ENCODE data around the gene BEX1. TPM values are rescaled to one million over a fixed set of nuclear protein-coding genes. Genes with fewer than 3 reads are reported as not detected.
"Not testable (repeated sequence)": the region's sequence is repeated elsewhere in the genome, so short reads cannot be mapped to it uniquely, and the experiment has no call there.

The BEX1 gene
- total RNA-seq (under 1 TPM; 0.44 to 0.53 TPM), total RNA-seq (0 to 2.1 (median 0.52) reads per million in 172 experiments)
- polyA plus RNA-seq (2013, experiment 1 of 2): 0.49 TPM
- 0.19 TPM for polyA plus RNA-seq (2013, experiment 2 of 2)

DNA sequence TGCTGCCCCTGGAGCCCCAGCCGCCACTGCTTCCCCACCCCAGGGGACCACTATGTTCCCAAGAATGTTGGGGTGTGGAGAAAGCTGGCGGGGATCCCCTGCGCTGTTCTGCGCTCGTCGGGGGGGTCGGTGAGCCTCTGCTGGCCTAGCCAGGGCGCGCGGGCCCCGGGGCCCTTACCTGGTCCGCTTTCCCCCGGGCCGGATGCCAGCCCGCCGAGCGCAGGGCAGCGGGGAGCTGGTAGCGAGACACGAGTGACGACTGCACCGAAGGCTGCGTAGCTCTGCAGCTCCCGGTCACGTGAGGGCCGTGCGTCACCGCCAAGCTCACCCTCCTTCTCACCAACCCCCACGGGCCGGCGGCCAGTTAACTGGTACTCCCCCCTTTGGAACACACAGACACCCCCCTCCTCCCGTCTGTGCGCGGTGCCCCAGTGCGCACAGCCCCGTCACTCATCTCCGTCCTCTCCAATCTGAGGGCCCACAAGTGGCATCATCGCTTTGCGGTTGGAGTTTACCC lies at the start of gene BEX1:
BEX1 (minus strand) TSS at position 254 of the 517 bp plus-strand sequence. CDS start 897 bp downstream, outside the sequence.
- H3K9me3 ChIP-seq (ENCODE audit: control insufficient read depth in 1 of 2, insufficient read depth in 1 of 2, low read length in 2 of 2): no peaks in the 10 kb centered on the region
- peak within 1 kb of the TSS; percentile 20 for H3K4me3 Mint-ChIP-seq
- H3K4me1 Mint-ChIP-seq (ENCODE audit: low read depth): no peaks in the 10 kb centered on the region
- H3K27me3 Mint-ChIP-seq: peaks cover 33% of the 10 kb centered on the region
- DNase-seq (peak in 7 of 14 experiments; percentile 0 to 26 (median 5)), ATAC-seq (ENCODE audit: poor library complexity) (no peak)
- H3K27me3 ChIP-seq (ENCODE audit: control insufficient read depth in 1 of 2, insufficient read depth in 2 of 2, low read length in 2 of 2): no peaks in the 10 kb centered on the region
- no peaks in the 10 kb centered on the region for H3K36me3 Mint-ChIP-seq (ENCODE audit: low read depth)
- H3K4me1 ChIP-seq (ENCODE audit: insufficient read depth, low read length): no peaks in the 10 kb centered on the region
- H3K27ac ChIP-seq (ENCODE audit: low read depth in 1 of 2, low read length in 2 of 2): no peak within 1 kb of the TSS
- no peak within 1 kb of the TSS for H3K4me3 ChIP-seq (ENCODE audit: low read length)
- intact Hi-C loops (cut with DNase I, micrococcal nuclease): no loop called here
- H3K36me3 ChIP-seq (ENCODE audit: insufficient read depth, low read length): no peaks in the 10 kb centered on the region
- no peak for TF ChIP-seq CTCF (IDR thresholded peaks at IDR 0.05)
- ChIA-PET POLR2A (no interaction called here), CTCF (no interaction called here)
- no peak within 1 kb of the TSS for H3K27ac Mint-ChIP-seq
- no peaks in the 10 kb centered on the region for H3K9me3 Mint-ChIP-seq

DNA sequence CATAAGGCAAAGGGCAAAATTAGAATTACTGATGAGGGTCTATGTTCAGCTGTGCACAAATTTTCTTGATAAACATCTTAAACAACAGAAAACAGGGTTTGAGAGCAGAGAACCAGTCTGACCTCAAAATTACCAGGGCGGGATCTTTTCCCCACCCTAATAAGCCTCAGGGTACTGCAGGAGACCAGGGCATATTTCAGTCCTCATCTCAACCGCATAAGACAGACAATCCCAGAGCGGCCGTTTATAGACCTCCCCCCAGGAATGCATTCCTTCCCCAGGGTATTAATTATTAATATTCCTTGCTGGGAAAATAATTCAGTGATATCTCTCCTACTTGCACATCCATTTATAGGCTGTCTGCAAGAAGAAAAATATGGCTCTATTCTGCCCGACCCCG lies 45.5 kb upstream of the BEX1 start:
- H3K36me3 Mint-ChIP-seq (ENCODE audit: low read depth); intact Hi-C loops (cut with DNase I, micrococcal nuclease); H3K4me3 ChIP-seq (ENCODE audit: low read length); POLR2A ChIA-PET; H3K4me1 Mint-ChIP-seq (ENCODE audit: low read depth); H3K27ac ChIP-seq (ENCODE audit: low read depth in 1 of 2, low read length in 2 of 2); H3K4me1 ChIP-seq (ENCODE audit: insufficient read depth, low read length); CTCF ChIA-PET; H3K9me3 Mint-ChIP-seq; H3K27me3 ChIP-seq (ENCODE audit: control insufficient read depth in 1 of 2, insufficient read depth in 2 of 2, low read length in 2 of 2); H3K4me3 Mint-ChIP-seq; DNase-seq; H3K27me3 Mint-ChIP-seq; H3K36me3 ChIP-seq (ENCODE audit: insufficient read depth, low read length); ATAC-seq (ENCODE audit: poor library complexity); H3K27ac Mint-ChIP-seq: not testable (repeated sequence)
- peaks cover 0 to 13% of the 10 kb centered on the region in 2 experiments for H3K9me3 ChIP-seq (ENCODE audit: control insufficient read depth in 1 of 2, insufficient read depth in 1 of 2, low read length in 2 of 2)

GRCh38 chrX:103107836-103108235 lies 43.9 kb upstream of the BEX1 start:
- H3K36me3 ChIP-seq (ENCODE audit: insufficient read depth, low read length): no peaks in the 10 kb centered on the region
- intact Hi-C loops (cut with DNase I, micrococcal nuclease): no loop called here
- no peak overlapping the region for H3K27ac Mint-ChIP-seq
- no peak overlapping the region for H3K4me3 ChIP-seq (ENCODE audit: low read length)
- peaks cover 0 to 13% of the 10 kb centered on the region in 2 experiments for H3K9me3 ChIP-seq (ENCODE audit: control insufficient read depth in 1 of 2, insufficient read depth in 1 of 2, low read length in 2 of 2)
- ATAC-seq (ENCODE audit: poor library complexity): no peak
- ChIA-PET CTCF (no interaction called here), POLR2A (no interaction called here)
- H3K4me3 Mint-ChIP-seq: no peak overlapping the region
- TF ChIP-seq CTCF (IDR thresholded peaks at IDR 0.05): no peak
- H3K36me3 Mint-ChIP-seq (ENCODE audit: low read depth): no peaks in the 10 kb centered on the region
- DNase-seq: no peak
- H3K27me3 ChIP-seq (ENCODE audit: control insufficient read depth in 1 of 2, insufficient read depth in 2 of 2, low read length in 2 of 2): no peaks in the 10 kb centered on the region
- H3K4me1 Mint-ChIP-seq (ENCODE audit: low read depth): no peaks in the 10 kb centered on the region
- no peak overlapping the region for H3K27ac ChIP-seq (ENCODE audit: low read depth in 1 of 2, low read length in 2 of 2)
- H3K27me3 Mint-ChIP-seq: no peaks in the 10 kb centered on the region
- no peaks in the 10 kb centered on the region for H3K4me1 ChIP-seq (ENCODE audit: insufficient read depth, low read length)
- peaks cover 7% of the 10 kb centered on the region for H3K9me3 Mint-ChIP-seq

DNA sequence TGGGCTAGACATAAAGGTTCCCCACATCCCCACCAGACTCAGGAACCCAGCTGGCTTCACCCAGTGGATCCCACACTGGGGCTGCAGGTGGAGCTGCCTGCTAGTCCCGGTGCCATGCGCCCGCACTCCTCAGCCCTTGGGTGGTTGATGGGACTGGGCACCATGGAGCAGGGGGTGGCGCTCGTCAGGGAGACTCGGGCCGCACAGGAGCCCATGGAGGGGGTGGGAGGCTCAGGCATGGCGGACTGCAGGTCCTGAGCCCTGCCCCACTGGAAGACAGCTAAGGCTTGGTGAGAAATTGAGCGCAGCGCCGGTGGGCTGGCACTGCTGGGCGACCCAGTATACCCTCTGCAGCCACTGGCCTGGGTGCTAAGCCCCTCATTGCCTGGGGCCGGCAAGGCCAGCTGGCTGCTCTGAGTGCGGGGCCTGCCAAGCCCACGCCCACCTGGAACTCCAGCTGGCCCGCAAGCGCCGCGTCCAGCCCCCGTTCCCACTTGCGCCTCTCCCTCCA lies 43.3 kb upstream of the BEX1 start:
- H3K27me3 Mint-ChIP-seq; POLR2A ChIA-PET; H3K4me3 ChIP-seq (ENCODE audit: low read length); CTCF ChIA-PET; H3K27ac ChIP-seq (ENCODE audit: low read depth in 1 of 2, low read length in 2 of 2); intact Hi-C loops (cut with DNase I, micrococcal nuclease); H3K4me3 Mint-ChIP-seq; DNase-seq; H3K27ac Mint-ChIP-seq; H3K4me1 Mint-ChIP-seq (ENCODE audit: low read depth); H3K27me3 ChIP-seq (ENCODE audit: control insufficient read depth in 1 of 2, insufficient read depth in 2 of 2, low read length in 2 of 2); H3K36me3 ChIP-seq (ENCODE audit: insufficient read depth, low read length); ATAC-seq (ENCODE audit: poor library complexity); H3K4me1 ChIP-seq (ENCODE audit: insufficient read depth, low read length); H3K36me3 Mint-ChIP-seq (ENCODE audit: low read depth); H3K9me3 Mint-ChIP-seq: not testable (repeated sequence)
- H3K9me3 ChIP-seq (ENCODE audit: control insufficient read depth in 1 of 2, insufficient read depth in 1 of 2, low read length in 2 of 2): peaks cover 0 to 13% of the 10 kb centered on the region in 2 experiments

DNA sequence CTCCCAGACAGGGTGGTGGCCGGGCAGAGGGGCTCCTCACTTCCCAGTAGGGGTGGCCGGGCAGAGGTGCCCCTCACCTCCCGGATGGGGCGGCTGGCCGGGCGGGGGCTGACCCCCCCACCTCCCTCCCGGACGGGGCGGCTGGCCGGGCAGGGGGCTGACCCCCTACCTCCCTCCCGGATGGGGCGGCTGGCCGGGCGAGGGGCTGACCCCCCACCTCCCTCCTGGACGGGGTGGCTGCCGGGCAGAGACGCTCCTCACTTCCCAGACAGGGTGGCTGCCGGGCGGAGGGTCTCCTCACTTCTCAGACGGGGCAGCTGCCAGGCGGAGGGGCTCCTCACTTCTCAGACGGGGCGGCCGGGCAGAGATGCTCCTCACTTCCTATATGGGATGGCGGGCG lies 40.4 kb upstream of the BEX1 start:
- H3K27ac Mint-ChIP-seq; H3K27me3 ChIP-seq (ENCODE audit: control insufficient read depth in 1 of 2, insufficient read depth in 2 of 2, low read length in 2 of 2); H3K36me3 ChIP-seq (ENCODE audit: insufficient read depth, low read length); ATAC-seq (ENCODE audit: poor library complexity); H3K4me1 Mint-ChIP-seq (ENCODE audit: low read depth); intact Hi-C loops (cut with DNase I, micrococcal nuclease); H3K27me3 Mint-ChIP-seq; H3K4me1 ChIP-seq (ENCODE audit: insufficient read depth, low read length); CTCF ChIA-PET; POLR2A ChIA-PET; H3K36me3 Mint-ChIP-seq (ENCODE audit: low read depth); H3K9me3 Mint-ChIP-seq; DNase-seq; H3K4me3 ChIP-seq (ENCODE audit: low read length); H3K4me3 Mint-ChIP-seq; H3K27ac ChIP-seq (ENCODE audit: low read depth in 1 of 2, low read length in 2 of 2): not testable (repeated sequence)
- H3K9me3 ChIP-seq (ENCODE audit: control insufficient read depth in 1 of 2, insufficient read depth in 1 of 2, low read length in 2 of 2): peaks cover 0 to 13% of the 10 kb centered on the region in 2 experiments

DNA sequence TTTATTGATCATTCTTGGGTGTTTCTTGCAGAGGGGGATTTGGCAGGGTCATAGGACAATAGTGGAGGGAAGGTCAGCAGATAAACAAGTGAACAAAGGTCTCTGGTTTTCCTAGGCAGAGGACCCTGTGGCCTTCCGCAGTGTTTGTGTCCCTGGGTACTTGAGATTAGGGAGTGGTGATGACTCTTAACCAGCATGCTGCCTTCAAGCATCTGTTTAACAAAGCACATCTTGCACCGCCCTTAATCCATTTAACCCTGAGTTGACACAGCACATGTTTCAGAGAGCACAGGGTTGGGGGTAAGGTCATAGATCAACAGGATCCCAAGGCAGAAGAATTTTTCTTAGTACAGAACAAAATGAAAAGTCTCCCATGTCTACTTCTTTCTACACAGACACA lies 39.9 kb upstream of the BEX1 start:
- H3K4me1 ChIP-seq (ENCODE audit: insufficient read depth, low read length); H3K27me3 ChIP-seq (ENCODE audit: control insufficient read depth in 1 of 2, insufficient read depth in 2 of 2, low read length in 2 of 2); H3K36me3 Mint-ChIP-seq (ENCODE audit: low read depth); H3K4me1 Mint-ChIP-seq (ENCODE audit: low read depth); H3K36me3 ChIP-seq (ENCODE audit: insufficient read depth, low read length); H3K27ac ChIP-seq (ENCODE audit: low read depth in 1 of 2, low read length in 2 of 2); ATAC-seq (ENCODE audit: poor library complexity); H3K27ac Mint-ChIP-seq; DNase-seq; H3K4me3 Mint-ChIP-seq; H3K9me3 Mint-ChIP-seq; H3K27me3 Mint-ChIP-seq; CTCF ChIA-PET; intact Hi-C loops (cut with DNase I, micrococcal nuclease); H3K4me3 ChIP-seq (ENCODE audit: low read length); POLR2A ChIA-PET: not testable (repeated sequence)
- peaks cover 0 to 13% of the 10 kb centered on the region in 2 experiments for H3K9me3 ChIP-seq (ENCODE audit: control insufficient read depth in 1 of 2, insufficient read depth in 1 of 2, low read length in 2 of 2)
